Stimulated activated CD8-positive, alpha-beta memory T cell treated with anti-CD3 and anti-CD28 coated beads, Interleukin-2, amount 100 ng/mL, for 1 hour (primary cell): ENCODE data around the gene KLHL25.

Source experiments
- DNase-seq, 2 donors: peaks; one replicate each; pipeline ENCODE4 v3.0.0-alpha.2; 2020; ENCODE audit warnings: low read depth in 2 of 2

Gene KLHL25

GRCh38 chr15:85777250-85778106 lies 17.2 kb downstream of the KLHL25 start:
- DNase-seq, result no peak

- DNase-seq, result no peak
These were observed 20.8 kb downstream of the KLHL25 start for GRCh38 chr15:85773970-85774369.

- DNase-seq, result no peak
These were observed 21.5 kb downstream of the KLHL25 start for GRCh38 chr15:85773249-85773648.

GRCh38 chr15:85772668-85773067 lies 22.1 kb downstream of the KLHL25 start:
- DNase-seq, result no peak

GRCh38 chr15:85771781-85772445 lies 22.8 kb downstream of the KLHL25 start:
- DNase-seq, result no peak

- DNase-seq, result no peak
These were observed 23.5 kb downstream of the KLHL25 start for GRCh38 chr15:85771271-85771670.

- DNase-seq, result no peak
These were observed 24.4 kb downstream of the KLHL25 start for GRCh38 chr15:85770096-85771041.

GRCh38 chr15:85769182-85769900 lies 25.4 kb downstream of the KLHL25 start:
- DNase-seq, result no peak

GRCh38 chr15:85768595-85769168 lies 26.0 kb downstream of the KLHL25 start:
- DNase-seq, result no peak

GRCh38 chr15:85767785-85768529 lies 26.8 kb downstream of the KLHL25 start:
- no peak for DNase-seq

GRCh38 chr15:85766001-85766831 lies 28.5 kb downstream of the KLHL25 start:
- no peak for DNase-seq

- no peak for DNase-seq
These were observed 30.0 kb downstream of the KLHL25 start for GRCh38 chr15:85764649-85765277.

- no peak for DNase-seq
These were observed 30.8 kb downstream of the KLHL25 start for GRCh38 chr15:85763673-85764633.

- DNase-seq, result no peak
These were observed 31.6 kb downstream of the KLHL25 start for GRCh38 chr15:85763157-85763556.

GRCh38 chr15:85762756-85763127 lies 32.0 kb downstream of the KLHL25 start:
- DNase-seq, result no peak

- DNase-seq, result no peak
These were observed 32.5 kb downstream of the KLHL25 start for GRCh38 chr15:85762039-85762755.

- no peak for DNase-seq
These were observed 33.1 kb downstream of the KLHL25 start for GRCh38 chr15:85761635-85762034.
